GM12892 (cell line): ENCODE data around the gene MYPN.

Experiments
- DNase-seq: peaks from one replicate; pipeline ENCODE4 v3.0.0; 2011; ENCODE audit not compliant: insufficient read length
- FAIRE-seq: peaks from 2 replicates; lab custom pipeline; 2011; peaks lifted over from hg19 to GRCh38; lab: Jason Lieb, UNC
- POLR2A ChIP-seq: IDR thresholded peaks from 2 replicates; pipeline ENCODE4 v1.6.1; 2011; ENCODE audit warnings: low read depth, low read length, control low read depth
- POLR2AphosphoS5 ChIP-seq: IDR thresholded peaks from 2 replicates; pipeline ENCODE4 v1.6.1; 2011; ENCODE audit warnings: low read depth, low read length, control low read depth
- TAF1 ChIP-seq: IDR thresholded peaks from 2 replicates; pipeline ENCODE4 v1.6.1; 2011; ENCODE audit warnings: low read depth, mild to moderate bottlenecking, control low read depth, low read length, borderline replicate concordance

The MYPN gene

DNA sequence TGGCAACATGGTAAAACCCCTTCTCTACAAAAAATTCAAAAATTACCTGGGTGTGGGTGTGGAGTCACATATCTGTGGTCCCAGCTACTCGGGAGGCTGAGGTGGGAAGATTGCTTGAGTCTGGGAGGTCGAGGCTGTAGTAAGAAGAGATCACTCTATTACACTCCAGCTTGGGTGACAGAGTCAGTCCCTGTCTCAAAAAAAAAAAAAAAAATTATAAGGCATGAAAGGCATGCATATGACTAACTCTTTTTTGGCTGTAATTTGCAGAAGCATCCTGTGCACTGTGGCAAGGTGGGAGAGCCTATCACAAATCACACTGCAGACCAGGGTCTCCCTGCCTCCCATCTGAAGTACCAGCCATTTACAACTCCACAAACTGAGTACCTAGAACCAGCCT, 14.1 kb upstream of the MYPN start:
- DNase-seq (no peak), FAIRE-seq (no peak)
- no peak for TF ChIP-seq POLR2AphosphoS5
- no peak for TF ChIP-seq TAF1
- TF ChIP-seq POLR2A = no peak

- no peak for FAIRE-seq
- no peak for DNase-seq
- TF ChIP-seq POLR2AphosphoS5 (no peak), POLR2A (no peak), TAF1 (no peak)
Observed at GRCh38 chr10:68096913-68097516, 12.3 kb upstream of the MYPN start.

DNA sequence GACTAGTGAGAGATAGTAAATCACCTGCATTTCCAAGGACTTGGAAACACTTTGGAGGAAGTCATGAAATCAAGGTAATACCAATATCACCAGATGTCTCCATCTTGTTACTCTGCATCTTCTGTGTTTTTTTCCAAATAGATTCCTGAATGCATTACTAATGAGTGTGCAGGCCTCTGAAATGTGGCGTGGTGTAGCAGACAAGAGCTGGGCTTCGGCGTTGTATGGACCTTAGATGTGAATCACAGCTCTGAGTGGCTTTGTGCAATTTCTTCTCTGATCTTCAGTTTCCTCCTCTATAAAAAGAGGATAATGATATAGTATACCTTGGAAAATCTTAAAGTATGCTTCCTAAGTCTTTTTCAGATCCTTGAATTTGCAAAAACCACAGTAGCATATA, 9.6 kb upstream of the MYPN start:
- no peak for TF ChIP-seq TAF1
- TF ChIP-seq POLR2AphosphoS5 = no peak
- no peak for TF ChIP-seq POLR2A
- DNase-seq (no peak), FAIRE-seq (no peak)

- FAIRE-seq (no peak), DNase-seq (no peak)
- no peak for TF ChIP-seq POLR2AphosphoS5
- no peak for TF ChIP-seq TAF1
- no peak for TF ChIP-seq POLR2A
Observed at GRCh38 chr10:68101066-68101465, 8.2 kb upstream of the MYPN start.

- TF ChIP-seq POLR2A (no peak), TAF1 (no peak), POLR2AphosphoS5 (no peak)
- FAIRE-seq (no peak), DNase-seq (no peak)
Observed at GRCh38 chr10:68103261-68103878, 5.9 kb upstream of the MYPN start.

GRCh38 chr10:68103901-68104300, 5.4 kb upstream of the MYPN start:
- no peak for TF ChIP-seq POLR2AphosphoS5
- TF ChIP-seq TAF1 = no peak
- no peak for TF ChIP-seq POLR2A
- FAIRE-seq = no peak
- no peak for DNase-seq

- FAIRE-seq = peak; percentile 27
Observed at GRCh38 chr10:68105820-68106219, 3.5 kb upstream of the MYPN start.

GRCh38 chr10:68106656-68107055, 2.6 kb upstream of the MYPN start:
- no peak for FAIRE-seq
- TF ChIP-seq POLR2A (no peak), TAF1 (no peak), POLR2AphosphoS5 (no peak)
- DNase-seq = no peak

More at GRCh38 chr10:68105820-68106219, 3.5 kb upstream of the MYPN start:
- no peak for DNase-seq
- TF ChIP-seq POLR2AphosphoS5 (no peak), POLR2A (no peak), TAF1 (no peak)

DNA sequence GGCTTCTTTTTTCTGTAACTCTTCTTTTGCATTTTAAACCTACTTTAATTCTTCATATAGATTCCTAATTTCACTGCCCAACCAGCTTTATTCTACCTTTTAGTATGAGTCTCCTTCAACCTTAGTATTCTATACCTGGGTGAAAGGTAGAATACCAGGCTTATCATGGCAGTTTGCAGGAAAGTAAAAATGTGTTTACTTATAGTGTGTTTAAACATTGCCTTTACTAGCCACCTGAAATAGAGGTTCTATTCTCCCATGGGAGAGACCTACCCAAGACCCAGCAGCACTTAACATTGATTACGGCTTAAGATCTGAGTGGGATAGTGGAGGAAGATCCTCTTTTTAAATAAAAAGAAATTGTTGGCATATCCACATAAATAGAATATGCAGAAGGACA, 1.6 kb upstream of the MYPN start:
- FAIRE-seq = no peak
- no peak for DNase-seq
- TF ChIP-seq POLR2A (no peak), TAF1 (no peak), POLR2AphosphoS5 (no peak)

- no peak for DNase-seq
- FAIRE-seq = no peak
- TF ChIP-seq POLR2AphosphoS5 (no peak), TAF1 (no peak), POLR2A (no peak)
Observed at GRCh38 chr10:68108051-68108450, 1.2 kb upstream of the MYPN start.

- no peak for DNase-seq
- no peak for FAIRE-seq
- TF ChIP-seq POLR2A = no peak
Observed at GRCh38 chr10:68108653-68109052, 635 bp upstream of the MYPN start.

DNA sequence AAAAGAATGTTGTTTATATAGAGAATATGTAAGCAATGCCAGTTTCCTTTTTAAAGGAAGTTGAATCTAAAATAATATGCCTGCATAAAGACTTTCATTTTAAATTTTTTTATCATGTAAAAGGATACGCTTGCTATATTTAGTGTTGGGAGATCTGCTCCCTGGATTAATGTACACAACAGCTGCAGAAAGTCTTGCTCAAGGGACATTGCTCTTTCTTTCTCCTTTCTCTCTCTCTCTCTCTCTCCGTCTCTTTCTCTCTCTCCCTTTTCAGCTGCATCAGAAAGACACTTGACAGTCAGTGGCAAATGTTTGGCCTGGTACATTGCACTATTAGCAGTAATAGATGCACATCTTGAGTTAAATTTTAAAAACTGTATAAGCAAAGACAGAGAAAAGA, 739 bp downstream of the MYPN start:
- FAIRE-seq = no peak
- DNase-seq = no peak
- TF ChIP-seq POLR2AphosphoS5 = no peak
- no peak for TF ChIP-seq TAF1
- no peak for TF ChIP-seq POLR2A
